H9 (cell line): ENCODE data around the gene GHITM. TPM values are rescaled to one million over a fixed set of nuclear protein-coding genes. Genes with fewer than 3 reads are reported as not detected.
"Not testable (repeated sequence)": the region's sequence is repeated elsewhere in the genome, so short reads cannot be mapped to it uniquely, and the experiment has no call there.

Experiments used
- DNase-seq: peaks from one replicate; pipeline ENCODE4 v3.0.0-alpha.2; 2017
- H2AFZ ChIP-seq: one replicate; pipeline ENCODE4 v1.6.1; 2013; ENCODE audit warnings: mild to moderate bottlenecking, low read length, control low read depth, moderate library complexity
- H2AK5ac ChIP-seq: 2 replicates; pipeline ENCODE4 v1.6.1; 2013; ENCODE audit warnings: low read length, control low read depth, mixed read lengths; ENCODE audit not compliant: insufficient read length
- H2BK120ac ChIP-seq: one replicate; pipeline ENCODE4 v1.6.1; 2013; ENCODE audit warnings: low read depth, mild to moderate bottlenecking, low read length, control low read depth, inconsistent platforms; ENCODE audit not compliant: poor library complexity, severe bottlenecking
- H2BK12ac ChIP-seq: 2 replicates; pipeline ENCODE4 v1.6.1; 2013; ENCODE audit warnings: low read length, control low read depth, mixed read lengths, low read depth; ENCODE audit not compliant: insufficient read length
- H2BK15ac ChIP-seq: 2 replicates; pipeline ENCODE4 v1.6.1; 2013; ENCODE audit warnings: low read depth, low read length, control low read depth
- H2BK20ac ChIP-seq: one replicate; pipeline ENCODE4 v1.6.1; 2013; ENCODE audit warnings: low read depth, mild to moderate bottlenecking, low read length, control low read depth, inconsistent platforms; ENCODE audit not compliant: poor library complexity, severe bottlenecking
- H2BK5ac ChIP-seq: 2 replicates; pipeline ENCODE4 v1.6.1; 2013; ENCODE audit warnings: low read length, control low read depth, mixed read lengths; ENCODE audit not compliant: insufficient read length
- H3K14ac ChIP-seq: 2 replicates; pipeline ENCODE4 v1.6.1; 2013; ENCODE audit warnings: low read length, control low read depth; ENCODE audit not compliant: insufficient read depth
- H3K18ac ChIP-seq: 2 replicates; pipeline ENCODE4 v1.6.1; 2013; ENCODE audit warnings: low read depth, mild to moderate bottlenecking, mixed read lengths, low read length, control low read depth; ENCODE audit not compliant: insufficient read length
- H3K23ac ChIP-seq: 2 replicates; pipeline ENCODE4 v1.6.1; 2013; ENCODE audit warnings: low read length, control low read depth, mixed read lengths, low read depth; ENCODE audit not compliant: insufficient read length
- H3K23me2 ChIP-seq: 2 replicates; pipeline ENCODE4 v1.6.1; 2013; ENCODE audit warnings: low read depth, mild to moderate bottlenecking, mixed read lengths, low read length, control low read depth; ENCODE audit not compliant: insufficient read length, poor library complexity, severe bottlenecking
- H3K27ac ChIP-seq: 2 replicates; pipeline ENCODE4 v1.5.1; 2013; ENCODE audit warnings: low read length, control low read depth, mixed read lengths, low read depth; ENCODE audit not compliant: insufficient read length
- H3K27me3 ChIP-seq: 2 replicates; pipeline ENCODE4 v1.6.1; 2013; ENCODE audit warnings: low read length, control low read depth, inconsistent platforms; ENCODE audit not compliant: insufficient read depth
- H3K4ac ChIP-seq: 2 replicates; pipeline ENCODE4 v1.6.1; 2013; ENCODE audit warnings: low read depth, mild to moderate bottlenecking, control low read depth, inconsistent platforms, low read length, moderate library complexity
- H3K4me1 ChIP-seq: 2 replicates; pipeline ENCODE4 v1.6.1; 2013; ENCODE audit warnings: low read length, control low read depth, inconsistent platforms; ENCODE audit not compliant: insufficient read depth
- H3K4me2 ChIP-seq: 2 replicates; pipeline ENCODE4 v1.6.1; 2013; ENCODE audit warnings: low read length, control low read depth, mixed read lengths; ENCODE audit not compliant: insufficient read length, insufficient read depth
- H3K56ac ChIP-seq: 2 replicates; pipeline ENCODE4 v1.6.1; 2013; ENCODE audit warnings: low read depth, mild to moderate bottlenecking, mixed read lengths, low read length, control low read depth; ENCODE audit not compliant: insufficient read length
- H3K79me1 ChIP-seq: 2 replicates; pipeline ENCODE4 v1.6.1; 2013; ENCODE audit warnings: low read depth, mild to moderate bottlenecking, moderate library complexity, low read length, control low read depth, inconsistent platforms; ENCODE audit not compliant: insufficient read depth, poor library complexity, severe bottlenecking
- H3K79me2 ChIP-seq: 2 replicates; pipeline ENCODE4 v1.6.1; 2013; ENCODE audit warnings: low read length, control low read depth, inconsistent platforms; ENCODE audit not compliant: insufficient read depth
- H3K9ac ChIP-seq: 2 replicates; pipeline ENCODE4 v1.6.1; 2013; ENCODE audit warnings: low read length, control low read depth, mixed read lengths; ENCODE audit not compliant: insufficient read length; ENCODE audit errors: extremely low read depth
- H3K9me3 ChIP-seq: one replicate; pipeline ENCODE4 v1.6.1; 2013; ENCODE audit warnings: low read depth, low read length, inconsistent platforms; ENCODE audit not compliant: control insufficient read depth
- H3T11ph ChIP-seq: one replicate; pipeline ENCODE4 v1.6.1; 2013; ENCODE audit warnings: mild to moderate bottlenecking, low read length, control low read depth, inconsistent platforms
- H4K20me1 ChIP-seq: one replicate; pipeline ENCODE4 v1.6.1; 2013; ENCODE audit not compliant: control insufficient read depth, insufficient read length, insufficient read depth
- H4K5ac ChIP-seq: 2 replicates; pipeline ENCODE4 v1.6.1; 2013; ENCODE audit warnings: low read depth, mild to moderate bottlenecking, mixed read lengths, low read length, control low read depth; ENCODE audit not compliant: insufficient read length
- H4K8ac ChIP-seq: replicated peaks from 2 replicates; pipeline ENCODE4 v1.6.1; 2013; ENCODE audit warnings: low read length, control low read depth, mixed read lengths, low read depth; ENCODE audit not compliant: insufficient read length
- H4K91ac ChIP-seq: 2 replicates; pipeline ENCODE4 v1.6.1; 2013; ENCODE audit warnings: low read depth, mild to moderate bottlenecking, moderate library complexity, mixed read lengths, low read length, control low read depth; ENCODE audit not compliant: insufficient read length
- H3K27ac Mint-ChIP-seq, 3 experiments: 2 replicates in 2 of 3; 3 replicates in 1 of 3; pipeline ENCODE4 v1.8.0; 2020 to 2021; ENCODE audit warnings: mixed read lengths in 3 of 3, mild to moderate bottlenecking in 1 of 3, moderate library complexity in 1 of 3
- H3K27me3 Mint-ChIP-seq: 2 replicates; pipeline ENCODE4 v1.8.0; 2021; ENCODE audit warnings: low read depth, mild to moderate bottlenecking, moderate library complexity, mixed read lengths
- H3K36me3 Mint-ChIP-seq, 3 experiments: 2 replicates in 2 of 3; 3 replicates in 1 of 3; pipeline ENCODE4 v1.8.0; 2020 to 2021; ENCODE audit warnings: low read depth in 3 of 3, mixed read lengths in 3 of 3; ENCODE audit not compliant: insufficient read depth in 1 of 3
- H3K4me1 Mint-ChIP-seq, 2 experiments: 2 replicates each; pipeline ENCODE4 v1.8.0; 2020; ENCODE audit warnings: mixed read lengths in 2 of 2
- H3K4me3 Mint-ChIP-seq, 2 experiments: 2 replicates in 1 of 2; 3 replicates in 1 of 2; pipeline ENCODE4 v1.8.0; 2020 to 2021; ENCODE audit warnings: mild to moderate bottlenecking in 2 of 2, mixed read lengths in 2 of 2, moderate library complexity in 1 of 2
- H3K9me3 Mint-ChIP-seq, 2 experiments: 2 replicates in 1 of 2; 3 replicates in 1 of 2; pipeline ENCODE4 v1.8.0; 2020; ENCODE audit warnings: mild to moderate bottlenecking in 2 of 2, mixed read lengths in 2 of 2, moderate library complexity in 1 of 2
- WGBS: extraction: QIAGEN DNeasy Blood & Tissue Kit; methylation state at CpG from one replicate; pipeline ENCODE4 v1.1.7; 2013; ENCODE audit warnings: missing lambda C conversion rate, low lambda C conversion rate, mixed read lengths; ENCODE audit not compliant: insufficient read length; ENCODE audit errors: extremely low coverage; 5-methylcytosine and 5-hydroxymethylcytosine counted together
- total RNA-seq: library from RNA; stranded (reverse); gene quantifications from 2 replicates; pipeline ENCODE4 v1.2.1, GENCODE V29; 2021

The GHITM gene
- total RNA-seq, 1 experiment from 2014 or later = 95.6 TPM

DNA sequence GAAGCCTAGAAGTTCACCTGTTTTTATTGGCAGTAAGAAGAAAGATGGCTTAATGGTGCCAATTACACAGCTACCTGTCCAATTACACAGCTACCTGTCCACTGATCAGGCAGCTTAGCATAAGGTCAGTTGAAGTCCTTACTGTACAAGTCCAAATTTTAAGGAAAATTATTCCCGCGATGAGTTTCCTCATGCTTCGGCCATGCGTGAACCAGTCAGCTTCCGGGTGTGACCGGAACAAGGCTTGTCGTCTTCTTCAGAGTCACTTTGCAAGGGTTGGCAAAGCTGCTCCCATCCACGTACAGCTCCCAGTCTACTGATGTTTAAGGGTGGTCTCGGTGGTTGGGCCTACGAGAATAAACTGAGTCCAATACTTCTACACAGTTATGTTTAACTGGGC is 29.1 kb downstream of the GHITM start:
- not testable (repeated sequence) for H3K23me2 ChIP-seq, H2BK120ac ChIP-seq, H3K4ac ChIP-seq, H3K56ac ChIP-seq, H4K5ac ChIP-seq, H3K9ac ChIP-seq, H3K9me3 Mint-ChIP-seq, H2AK5ac ChIP-seq, H2AFZ ChIP-seq, H2BK15ac ChIP-seq, H3K9me3 ChIP-seq, H2BK20ac ChIP-seq, H3K79me2 ChIP-seq, H4K20me1 ChIP-seq, H3K79me1 ChIP-seq, H3K27ac Mint-ChIP-seq, H3K23ac ChIP-seq, H3K27ac ChIP-seq, H3K4me3 Mint-ChIP-seq, H4K91ac ChIP-seq, H3K27me3 ChIP-seq, H2BK5ac ChIP-seq, DNase-seq, H3K36me3 Mint-ChIP-seq, H3K14ac ChIP-seq, H3K4me2 ChIP-seq, H3T11ph ChIP-seq, H2BK12ac ChIP-seq, H3K18ac ChIP-seq, H3K27me3 Mint-ChIP-seq, H4K8ac ChIP-seq
- peaks cover 29 to 32% of the 10 kb centered on the region in 2 experiments for H3K4me1 Mint-ChIP-seq
- peaks cover 11% of the 10 kb centered on the region for H3K4me1 ChIP-seq
- WGBS = no CpG with 5 or more reads among the region's 10 CpGs

DNA sequence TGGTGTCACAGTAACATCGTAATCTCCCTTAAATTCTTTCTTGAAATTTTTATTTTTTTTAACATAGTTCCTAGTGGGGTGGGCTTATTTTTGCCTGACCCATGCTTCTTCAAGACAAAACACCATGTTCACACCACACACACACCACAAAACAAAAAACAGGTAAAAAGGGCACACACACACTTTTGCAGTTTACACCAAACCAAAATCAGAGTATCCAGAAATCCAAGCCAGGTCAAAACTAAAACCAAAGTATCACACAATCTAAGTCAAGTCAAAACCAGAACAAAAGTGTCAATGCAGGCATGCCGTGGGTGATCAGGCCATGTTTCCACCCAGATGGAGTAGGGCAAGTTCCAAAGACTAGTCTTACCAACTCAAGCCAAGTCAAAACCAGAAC is 31.9 kb downstream of the GHITM start:
- not testable (repeated sequence) for H4K91ac ChIP-seq, H3K4me1 Mint-ChIP-seq, H3K18ac ChIP-seq, H3K4me2 ChIP-seq, H3K79me2 ChIP-seq, H3K27ac ChIP-seq, H3K9me3 Mint-ChIP-seq, H3K27ac Mint-ChIP-seq, H3K9ac ChIP-seq, H2BK5ac ChIP-seq, H2BK120ac ChIP-seq, H2BK12ac ChIP-seq, H3K27me3 Mint-ChIP-seq, H3K79me1 ChIP-seq, H3K23ac ChIP-seq, H3T11ph ChIP-seq, H2AFZ ChIP-seq, H2AK5ac ChIP-seq, H3K9me3 ChIP-seq, H4K5ac ChIP-seq, DNase-seq, H3K4me3 Mint-ChIP-seq, H3K23me2 ChIP-seq, H3K36me3 Mint-ChIP-seq, H3K14ac ChIP-seq, H3K56ac ChIP-seq, H2BK15ac ChIP-seq, H2BK20ac ChIP-seq, H3K4ac ChIP-seq, H4K20me1 ChIP-seq, H3K27me3 ChIP-seq, H4K8ac ChIP-seq, H3K4me1 ChIP-seq
- no CpG with 5 or more reads among the region's 2 CpGs for WGBS
